HG03520 (cell line): ENCODE results near the gene CHRNA5.

Experiments used
- ATAC-seq: cut with Tn5 transposase; IDR thresholded peaks from one replicate; pipeline ENCODE4 v1.9.1; 2021; ENCODE audit warnings: mild to moderate bottlenecking, moderate library complexity; ENCODE audit not compliant: unreplicated experiment

CHRNA5 gene

DNA sequence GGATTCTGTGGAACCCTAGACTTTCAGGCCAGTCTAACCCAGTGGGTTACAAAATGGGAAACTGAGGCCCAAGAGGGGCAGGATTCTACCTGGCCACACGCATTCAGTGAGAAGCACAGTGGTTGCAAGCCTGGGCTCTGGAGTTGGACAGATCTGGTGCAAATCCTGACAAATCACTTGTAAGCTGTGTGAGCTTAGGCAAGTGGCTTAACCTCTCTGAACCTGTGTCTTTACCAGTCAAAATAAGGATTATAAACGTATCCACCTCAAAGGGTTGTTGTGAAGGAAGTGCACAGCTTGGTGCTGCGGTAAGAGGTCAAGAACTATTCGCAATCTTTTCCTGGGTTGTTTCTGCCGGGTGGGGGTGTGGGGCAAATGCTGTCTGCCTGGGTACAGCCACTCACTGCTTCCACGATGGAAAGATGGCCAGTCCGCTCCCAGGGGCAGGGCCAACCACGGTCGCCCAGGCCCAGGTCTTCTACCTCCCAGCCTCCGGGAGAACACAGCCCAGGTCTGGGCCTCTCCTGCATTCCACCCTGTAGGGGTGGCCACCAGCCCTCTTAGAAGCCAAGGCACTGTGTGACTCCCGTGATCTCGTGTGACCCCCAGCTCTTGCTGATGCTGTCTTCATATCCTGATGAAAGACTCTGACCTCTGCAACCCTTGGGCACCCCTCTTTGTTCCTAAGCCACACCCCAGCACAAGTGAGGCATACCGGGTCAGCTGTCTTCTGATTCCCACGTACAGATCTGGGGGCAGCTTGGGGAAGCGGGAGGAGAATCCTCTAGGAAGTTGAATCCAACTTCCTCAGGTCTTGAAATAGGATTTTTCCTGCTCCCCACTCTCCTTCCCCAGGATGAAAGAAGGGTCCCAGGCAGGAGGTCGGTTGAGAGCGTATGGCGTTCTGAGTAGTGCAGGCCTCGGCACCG is 54.0 kb downstream of the CHRNA5 start:
- ATAC-seq = no peak

- ATAC-seq = no peak
These were observed 54.8 kb downstream of the CHRNA5 start for GRCh38 chr15:78620021-78620526.

DNA sequence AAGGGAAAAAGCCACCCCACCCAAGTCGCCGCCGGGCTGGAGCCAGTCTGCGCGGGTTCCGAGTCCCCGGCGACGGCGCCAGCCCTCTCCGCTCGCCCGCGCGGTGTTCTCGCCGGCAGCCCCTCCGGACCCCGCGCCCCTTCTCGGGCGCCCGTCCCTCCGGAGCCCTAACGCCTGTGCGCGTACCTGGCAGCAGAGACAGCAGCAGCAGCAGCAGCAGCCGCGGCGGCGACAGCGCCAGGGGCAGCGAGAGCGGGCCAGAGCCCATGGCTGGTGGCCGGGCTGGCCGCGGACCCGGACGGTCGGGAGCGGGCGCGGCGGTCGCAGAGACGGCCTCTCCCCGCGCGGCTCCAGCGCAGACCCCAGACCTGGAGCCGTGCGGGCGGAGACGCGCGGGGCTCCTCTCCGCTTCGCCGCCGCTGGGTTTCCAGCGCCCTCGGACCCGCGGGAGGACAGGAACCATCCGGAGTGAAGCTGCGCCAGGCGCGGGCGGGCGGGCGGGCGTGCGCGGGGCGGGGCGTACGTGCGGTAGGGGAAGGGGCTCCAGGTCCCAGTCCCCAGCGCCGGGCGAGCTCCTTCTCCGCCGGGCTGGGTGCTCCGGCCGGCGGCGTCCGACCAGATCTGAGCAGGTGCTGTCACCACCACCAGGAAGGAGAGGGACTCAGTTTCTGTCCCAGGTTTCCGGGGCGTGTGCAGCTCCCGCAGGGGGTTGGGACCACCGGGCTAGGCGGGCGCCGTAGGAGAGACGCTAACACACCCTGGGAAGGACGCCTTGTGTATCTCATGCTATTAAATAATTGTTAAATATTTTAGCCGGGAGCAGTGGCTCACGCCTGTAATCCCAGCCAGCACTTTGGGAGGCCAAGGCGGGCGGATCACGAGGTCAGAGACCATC is 55.5 kb downstream of the CHRNA5 start, which contains the start of gene CHRNA3:
CHRNA3 (minus strand) TSS at position 470 of the 895 bp plus-strand sequence; CDS start at position 268, 202 bp downstream.
- ATAC-seq = no peak

GRCh38 chr15:78621810-78622402 is 56.6 kb downstream of the CHRNA5 start:
- ATAC-seq = no peak

GRCh38 chr15:78623786-78624497 is 58.6 kb downstream of the CHRNA5 start:
- ATAC-seq = no peak

DNA sequence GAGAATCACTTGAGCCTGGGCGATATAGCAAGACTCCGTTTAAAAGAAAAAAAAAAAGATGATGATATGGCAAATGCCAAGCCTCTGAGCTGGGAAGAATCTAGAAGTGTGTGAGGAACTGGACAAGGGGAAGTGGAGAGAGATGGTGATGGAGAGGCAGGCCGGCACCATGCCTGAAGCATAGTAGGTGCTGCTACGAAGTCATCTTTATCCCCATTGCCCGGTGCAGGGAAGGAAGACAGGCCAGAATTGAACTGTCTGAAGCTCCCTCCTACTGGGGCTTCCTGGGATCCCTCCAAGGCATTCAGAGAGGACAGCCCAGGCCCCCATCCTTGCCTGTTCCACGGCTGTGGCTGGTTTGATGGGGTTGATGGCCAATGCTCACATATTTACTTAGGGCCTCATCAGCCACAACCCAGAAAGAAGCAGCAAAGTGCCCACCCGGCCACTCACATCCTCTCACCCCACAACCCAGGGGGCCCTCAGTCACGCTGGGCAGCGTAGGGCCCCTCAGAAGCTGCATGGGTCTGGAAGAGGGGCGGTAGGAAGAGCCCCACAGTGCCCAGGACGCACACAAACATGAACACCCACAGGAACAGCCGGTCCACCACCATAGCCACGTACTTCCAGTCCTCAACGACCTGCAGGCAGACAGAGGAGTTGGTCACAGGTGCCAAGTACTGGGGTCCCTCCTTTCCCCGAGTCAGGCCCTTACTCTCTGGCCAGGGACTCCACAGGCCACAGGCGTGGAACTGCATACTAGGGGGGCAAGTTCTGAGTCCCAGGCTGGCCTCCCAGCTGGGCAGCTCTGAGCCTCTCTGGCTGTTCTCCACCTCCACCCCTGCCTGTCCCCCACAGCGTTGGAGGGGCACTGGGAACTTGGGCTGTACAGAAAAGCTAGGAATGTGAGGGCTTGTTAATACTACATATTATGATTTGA is 59.6 kb downstream of the CHRNA5 start:
- no peak for ATAC-seq

- ATAC-seq = no peak
These were observed 60.4 kb downstream of the CHRNA5 start for GRCh38 chr15:78625606-78626280.

GRCh38 chr15:78626381-78626995 is 61.2 kb downstream of the CHRNA5 start:
- ATAC-seq = no peak

- ATAC-seq = no peak
These were observed 62.0 kb downstream of the CHRNA5 start for GRCh38 chr15:78627348-78627747.

DNA sequence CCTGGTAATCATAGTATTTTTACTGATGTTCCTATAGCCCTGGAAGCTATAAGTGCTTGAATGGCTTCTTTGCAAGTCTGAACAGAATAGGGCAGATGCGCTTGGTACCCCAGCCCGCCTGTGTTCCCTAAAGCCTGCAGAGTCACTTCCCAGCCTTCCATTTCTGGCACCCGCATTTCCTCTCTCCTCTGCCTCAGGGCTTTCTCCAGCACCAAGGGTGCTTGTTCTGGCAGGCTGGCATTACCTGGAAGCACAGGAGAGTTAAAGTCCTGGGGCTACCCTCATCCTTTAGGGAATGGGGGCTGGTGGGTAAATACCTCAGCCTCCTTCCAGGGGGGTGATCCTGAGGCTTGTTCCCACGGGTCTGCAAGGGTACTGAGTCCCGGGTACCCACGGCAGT is 62.9 kb downstream of the CHRNA5 start:
- no peak for ATAC-seq

- ATAC-seq = no peak
These were observed 63.9 kb downstream of the CHRNA5 start for GRCh38 chr15:78629031-78629715.

DNA sequence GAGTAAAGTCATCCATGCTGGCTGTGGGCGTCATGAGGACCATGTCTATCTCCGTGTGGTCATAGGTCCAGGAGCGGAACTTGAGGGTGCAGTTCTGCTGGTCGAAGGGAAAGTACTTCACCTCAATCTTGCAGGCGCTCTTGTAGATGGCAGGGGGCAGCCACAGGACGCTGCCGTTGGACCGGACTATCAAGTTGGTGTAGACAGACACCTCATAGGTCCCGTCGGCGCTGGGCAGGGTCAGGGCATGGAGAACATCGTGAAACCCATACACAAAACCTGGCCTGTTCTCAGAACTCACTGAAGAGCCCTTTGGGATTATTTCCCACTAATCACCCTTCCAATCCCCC is 64.4 kb downstream of the CHRNA5 start:
- no peak for ATAC-seq

- ATAC-seq = no peak
These were observed 65.7 kb downstream of the CHRNA5 start for GRCh38 chr15:78630886-78631633.

GRCh38 chr15:78633348-78633747 is 68.0 kb downstream of the CHRNA5 start:
- ATAC-seq = no peak

- no peak for ATAC-seq
These were observed 69.2 kb downstream of the CHRNA5 start for GRCh38 chr15:78634210-78635145.

- no peak for ATAC-seq
These were observed 70.0 kb downstream of the CHRNA5 start for GRCh38 chr15:78635346-78635745.
